Natural killer cell treated with Interleukin-12 subunit alpha and Interleukin-12 subunit beta and Interleukin-15 and Interleukin-18, amount 100 ng/mL, for 72 hours (primary cell): ENCODE measurements around the gene FRMD1. TPM values are rescaled to one million over a fixed set of nuclear protein-coding genes. Genes with fewer than 3 reads are reported as not detected.

Source experiments
- ATAC-seq, 2 donors: fragments of 150-1000 bp; cut with Tn5 transposase in 1 of 2; sonication (Bioruptor Pico), chemical (Tn5 transposase) in 1 of 2; 2 replicates each; pipeline ENCODE4 v1.10.0; 2021
- DNase-seq: peaks from one replicate; pipeline ENCODE4 v3.0.0; 2022; ENCODE audit warnings: low spot score
- H3K27ac Mint-ChIP-seq, 2 donors: 1 replicate in 1 of 2; 2 replicates in 1 of 2; pipeline ENCODE4 v1.8.0; 2022; ENCODE audit warnings: mixed read lengths in 2 of 2, mild to moderate bottlenecking in 1 of 2, moderate library complexity in 1 of 2
- H3K27me3 Mint-ChIP-seq, 2 donors: 1 replicate in 1 of 2; 2 replicates in 1 of 2; pipeline ENCODE4 v1.8.0; 2022; ENCODE audit warnings: mixed read lengths in 2 of 2
- H3K36me3 Mint-ChIP-seq: one replicate; pipeline ENCODE4 v1.8.0; 2022; ENCODE audit warnings: mixed read lengths
- H3K4me1 Mint-ChIP-seq, 2 donors: 1 replicate in 1 of 2; 2 replicates in 1 of 2; pipeline ENCODE4 v1.8.0; 2022; ENCODE audit warnings: low read depth in 2 of 2, mixed read lengths in 2 of 2, mild to moderate bottlenecking in 1 of 2
- H3K4me3 Mint-ChIP-seq: one replicate; pipeline ENCODE4 v1.8.0; 2022; ENCODE audit warnings: mixed read lengths
- H3K9me3 Mint-ChIP-seq: 2 replicates; pipeline ENCODE4 v1.8.0; 2022; ENCODE audit warnings: mixed read lengths
- total RNA-seq, 2 donors: library from RNA; stranded (reverse); gene quantifications; one replicate each; pipeline ENCODE4 v1.2.3, GENCODE V29; 2022

FRMD1 gene
- total RNA-seq, 2 donors from 2014 or later, result not detected

- Mint-ChIP-seq H3K4me1 (no peaks in the 10 kb centered on the region), H3K4me3 (no peak overlapping the region), H3K36me3 (no peaks in the 10 kb centered on the region), H3K27ac (no peak overlapping the region), H3K9me3 (no peaks in the 10 kb centered on the region), H3K27me3 (peaks cover 0 to 4% of the 10 kb centered on the region in 2 donors)
- ATAC-seq, result no peak
- DNase-seq, result no peak
Measured at GRCh38 chr6:168095716-168096250, 16.8 kb upstream of the FRMD1 start.

GRCh38 chr6:168095171-168095691, 16.2 kb upstream of the FRMD1 start:
- H3K27me3 Mint-ChIP-seq, result peaks cover 0 to 4% of the 10 kb centered on the region in 2 donors
- no peak overlapping the region for H3K4me3 Mint-ChIP-seq
- H3K27ac Mint-ChIP-seq, result no peak overlapping the region
- H3K9me3 Mint-ChIP-seq, result no peaks in the 10 kb centered on the region
- ATAC-seq, result peak in 1 of 2 donors; percentile 11
- peak; percentile 53 for DNase-seq
- no peaks in the 10 kb centered on the region for H3K4me1 Mint-ChIP-seq
- no peaks in the 10 kb centered on the region for H3K36me3 Mint-ChIP-seq

- Mint-ChIP-seq H3K4me1 (no peaks in the 10 kb centered on the region), H3K4me3 (no peak overlapping the region), H3K27me3 (peaks cover 0 to 4% of the 10 kb centered on the region in 2 donors), H3K27ac (no peak overlapping the region), H3K9me3 (no peaks in the 10 kb centered on the region), H3K36me3 (no peaks in the 10 kb centered on the region)
- no peak for DNase-seq
- no peak for ATAC-seq
Measured at GRCh38 chr6:168093634-168094033, 14.6 kb upstream of the FRMD1 start.

- Mint-ChIP-seq H3K4me3 (no peak overlapping the region), H3K4me1 (no peaks in the 10 kb centered on the region), H3K9me3 (no peaks in the 10 kb centered on the region), H3K27me3 (peaks cover 0 to 4% of the 10 kb centered on the region in 2 donors), H3K27ac (no peak overlapping the region), H3K36me3 (no peaks in the 10 kb centered on the region)
- ATAC-seq (no peak), DNase-seq (no peak)
Measured at GRCh38 chr6:168093071-168093505, 14.1 kb upstream of the FRMD1 start.

- Mint-ChIP-seq H3K4me3 (no peak overlapping the region), H3K36me3 (no peaks in the 10 kb centered on the region), H3K27ac (no peak overlapping the region), H3K27me3 (no peaks in the 10 kb centered on the region), H3K4me1 (no peaks in the 10 kb centered on the region), H3K9me3 (no peaks in the 10 kb centered on the region)
- DNase-seq (no peak), ATAC-seq (no peak)
Measured at GRCh38 chr6:168092541-168092940, 13.5 kb upstream of the FRMD1 start.

- no peaks in the 10 kb centered on the region for H3K27me3 Mint-ChIP-seq
- H3K4me3 Mint-ChIP-seq, result no peak overlapping the region
- H3K27ac Mint-ChIP-seq, result no peak overlapping the region
- no peaks in the 10 kb centered on the region for H3K4me1 Mint-ChIP-seq
- ATAC-seq (no peak), DNase-seq (no peak)
- H3K36me3 Mint-ChIP-seq, result no peaks in the 10 kb centered on the region
- no peaks in the 10 kb centered on the region for H3K9me3 Mint-ChIP-seq
Measured at GRCh38 chr6:168091381-168092264, 12.6 kb upstream of the FRMD1 start.

GRCh38 chr6:168090706-168091105, 11.7 kb upstream of the FRMD1 start:
- no peaks in the 10 kb centered on the region for H3K9me3 Mint-ChIP-seq

GRCh38 chr6:168090064-168090690, 11.2 kb upstream of the FRMD1 start:
- Mint-ChIP-seq H3K36me3 (no peaks in the 10 kb centered on the region), H3K4me3 (no peak overlapping the region), H3K4me1 (no peaks in the 10 kb centered on the region), H3K27me3 (no peaks in the 10 kb centered on the region), H3K27ac (no peak overlapping the region), H3K9me3 (no peaks in the 10 kb centered on the region)
- ATAC-seq, result no peak
- no peak for DNase-seq

More at GRCh38 chr6:168090706-168091105, 11.7 kb upstream of the FRMD1 start:
- DNase-seq (no peak), ATAC-seq (no peak)
- Mint-ChIP-seq H3K36me3 (no peaks in the 10 kb centered on the region), H3K27me3 (no peaks in the 10 kb centered on the region), H3K27ac (no peak overlapping the region), H3K4me3 (no peak overlapping the region), H3K4me1 (no peaks in the 10 kb centered on the region)

- Mint-ChIP-seq H3K27me3 (no peaks in the 10 kb centered on the region), H3K36me3 (no peaks in the 10 kb centered on the region), H3K4me1 (no peaks in the 10 kb centered on the region), H3K27ac (no peak overlapping the region), H3K9me3 (no peaks in the 10 kb centered on the region), H3K4me3 (no peak overlapping the region)
- ATAC-seq (no peak), DNase-seq (no peak)
Measured at GRCh38 chr6:168089186-168090063, 10.4 kb upstream of the FRMD1 start.

- no peak for DNase-seq
- H3K4me3 Mint-ChIP-seq, result no peak overlapping the region
- no peak for ATAC-seq
- H3K36me3 Mint-ChIP-seq, result no peaks in the 10 kb centered on the region
- no peaks in the 10 kb centered on the region for H3K4me1 Mint-ChIP-seq
- H3K27me3 Mint-ChIP-seq, result no peaks in the 10 kb centered on the region
- H3K27ac Mint-ChIP-seq, result no peak overlapping the region
- no peaks in the 10 kb centered on the region for H3K9me3 Mint-ChIP-seq
Measured at GRCh38 chr6:168088161-168089053, 9.4 kb upstream of the FRMD1 start.

GRCh38 chr6:168087436-168088160, 8.6 kb upstream of the FRMD1 start:
- Mint-ChIP-seq H3K27ac (no peak overlapping the region), H3K4me1 (no peaks in the 10 kb centered on the region), H3K4me3 (no peak overlapping the region), H3K9me3 (no peaks in the 10 kb centered on the region), H3K27me3 (peaks cover 0 to 2% of the 10 kb centered on the region in 2 donors), H3K36me3 (no peaks in the 10 kb centered on the region)
- ATAC-seq (no peak), DNase-seq (no peak)

- H3K36me3 Mint-ChIP-seq, result no peaks in the 10 kb centered on the region
- no peak overlapping the region for H3K27ac Mint-ChIP-seq
- no peaks in the 10 kb centered on the region for H3K9me3 Mint-ChIP-seq
- H3K4me1 Mint-ChIP-seq, result no peaks in the 10 kb centered on the region
- ATAC-seq (no peak), DNase-seq (no peak)
- H3K27me3 Mint-ChIP-seq, result peaks cover 0 to 2% of the 10 kb centered on the region in 2 donors
- H3K4me3 Mint-ChIP-seq, result no peak overlapping the region
Measured at GRCh38 chr6:168086616-168087015, 7.6 kb upstream of the FRMD1 start.
